Globus pallidus (tissue), 1 donor: ENCODE data around the gene TAX1BP3.

Experiments used
- DNase-seq: peaks from one replicate; pipeline ENCODE4 v3.0.0-alpha.2; 2015; ENCODE audit warnings: low spot score

Gene TAX1BP3

GRCh38 chr17:3657874-3658783 lies 10.2 kb downstream of the TAX1BP3 start:
- DNase-seq: no peak

DNA sequence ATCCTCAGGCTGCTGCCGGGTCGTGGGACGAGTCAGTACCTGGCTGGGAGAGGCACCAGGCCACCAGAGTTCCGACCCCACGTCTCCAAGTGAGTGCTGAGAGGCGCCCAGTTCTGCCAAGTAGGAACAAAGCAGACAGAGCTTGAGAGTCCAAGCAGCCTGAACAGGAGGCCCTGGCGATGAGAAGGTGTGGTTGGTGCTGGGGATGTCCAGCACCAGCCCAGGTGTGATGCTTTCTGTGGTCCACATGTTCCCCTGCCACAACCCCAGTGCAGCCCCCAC lies 10.8 kb downstream of the TAX1BP3 start:
- no peak for DNase-seq

GRCh38 chr17:3656755-3657587 lies 11.4 kb downstream of the TAX1BP3 start:
- DNase-seq: no peak

DNA sequence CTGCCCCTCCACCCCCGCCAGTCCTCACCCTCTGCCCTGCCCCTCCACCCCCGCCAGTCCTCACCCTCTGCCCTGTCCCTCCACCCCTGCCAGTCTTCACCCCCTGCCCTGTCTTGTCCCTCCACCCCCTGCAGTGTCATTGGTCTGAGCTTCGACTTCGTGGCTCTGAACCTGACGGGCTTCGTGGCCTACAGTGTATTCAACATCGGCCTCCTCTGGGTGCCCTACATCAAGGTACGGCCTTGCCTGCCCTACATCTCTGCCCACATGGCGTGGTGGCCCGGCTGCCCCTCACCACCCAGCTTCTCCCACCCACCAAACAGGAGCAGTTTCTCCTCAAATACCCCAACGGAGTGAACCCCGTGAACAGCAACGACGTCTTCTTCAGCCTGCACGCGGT lies 12.0 kb downstream of the TAX1BP3 start:
- no peak for DNase-seq

DNA sequence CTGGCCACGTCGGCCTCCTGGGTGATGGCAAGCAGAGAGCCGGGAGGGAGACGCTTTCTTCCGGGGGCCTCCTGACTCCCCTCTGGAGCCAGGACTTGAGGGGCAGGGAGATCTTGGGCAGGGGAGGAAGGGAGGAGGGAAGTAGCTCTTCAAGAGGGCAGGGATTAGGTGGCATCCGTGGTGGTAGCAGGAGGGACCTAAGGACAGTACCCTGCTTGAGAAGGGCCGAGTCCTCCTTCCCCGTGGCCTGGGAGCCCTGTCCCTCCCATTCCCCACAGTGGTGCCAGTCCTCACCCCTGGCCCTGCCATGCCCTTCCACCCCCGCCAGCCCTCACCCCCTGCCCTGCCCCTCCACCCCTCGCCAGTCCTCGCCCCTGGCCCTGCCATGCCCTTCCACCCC lies 12.6 kb downstream of the TAX1BP3 start:
- DNase-seq: no peak

DNA sequence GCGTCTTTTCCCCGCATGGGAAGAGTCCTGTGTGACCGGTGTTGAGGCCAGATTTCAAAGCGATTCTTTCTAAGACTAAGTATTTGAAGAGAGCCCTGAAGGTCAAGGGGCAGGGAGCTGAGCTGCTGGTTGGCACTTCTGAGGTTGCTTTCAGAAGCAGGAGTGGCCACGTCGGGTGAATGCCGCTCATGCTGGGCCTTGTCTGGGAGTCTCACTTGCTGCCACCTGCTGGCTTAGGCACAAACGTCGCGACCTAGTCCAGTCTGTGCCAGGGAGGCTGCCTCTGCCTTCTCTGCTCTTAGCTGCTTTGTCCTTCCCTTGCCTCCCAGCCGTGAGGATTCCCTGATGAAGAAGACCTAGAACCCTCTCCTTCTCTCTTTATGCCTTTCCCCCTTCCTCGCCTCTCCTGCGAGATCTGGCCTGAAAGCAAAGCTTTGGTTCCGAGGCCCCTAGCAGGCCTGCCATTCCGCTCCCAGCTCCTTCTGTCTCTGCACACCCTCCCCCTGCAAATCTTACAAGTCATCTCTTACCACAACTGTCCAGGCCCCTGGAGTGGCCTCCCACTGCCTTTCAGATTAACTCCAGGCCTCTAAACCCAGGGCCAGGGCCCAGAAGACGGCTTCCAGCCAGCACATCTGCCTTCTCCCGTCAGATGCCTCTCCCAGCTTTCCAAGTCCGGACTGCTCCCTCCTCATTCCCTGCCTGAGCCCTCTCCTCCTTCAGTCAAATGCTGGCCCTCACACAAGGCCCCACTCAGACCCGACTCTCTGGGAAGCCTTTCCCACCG lies 20.4 kb downstream of the TAX1BP3 start:
- peak; percentile 74 for DNase-seq

- DNase-seq: no peak
Observed at GRCh38 chr17:3647251-3647650, 21.1 kb downstream of the TAX1BP3 start.

DNA sequence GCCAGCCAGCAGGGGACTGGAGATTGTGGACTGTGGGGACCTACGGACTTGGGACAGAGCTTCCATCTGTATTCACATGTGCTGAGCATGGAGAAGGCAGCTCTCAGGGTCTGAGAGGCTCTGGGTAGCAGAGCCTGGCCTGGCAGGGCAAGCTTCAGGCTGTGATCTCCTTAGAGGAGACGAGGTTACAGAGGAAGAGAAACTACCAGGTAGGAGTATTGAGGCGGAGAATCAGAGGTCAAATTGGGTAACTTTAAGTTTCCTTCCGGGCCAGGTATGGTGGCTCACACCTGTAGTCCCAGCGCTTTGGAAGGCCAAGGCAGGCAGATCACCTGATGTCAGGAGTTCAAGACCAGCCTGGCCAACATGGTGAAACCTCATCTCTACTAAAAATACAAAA lies 23.1 kb downstream of the TAX1BP3 start:
- no peak for DNase-seq

GRCh38 chr17:3643889-3644349 lies 24.5 kb downstream of the TAX1BP3 start:
- DNase-seq: no peak

DNA sequence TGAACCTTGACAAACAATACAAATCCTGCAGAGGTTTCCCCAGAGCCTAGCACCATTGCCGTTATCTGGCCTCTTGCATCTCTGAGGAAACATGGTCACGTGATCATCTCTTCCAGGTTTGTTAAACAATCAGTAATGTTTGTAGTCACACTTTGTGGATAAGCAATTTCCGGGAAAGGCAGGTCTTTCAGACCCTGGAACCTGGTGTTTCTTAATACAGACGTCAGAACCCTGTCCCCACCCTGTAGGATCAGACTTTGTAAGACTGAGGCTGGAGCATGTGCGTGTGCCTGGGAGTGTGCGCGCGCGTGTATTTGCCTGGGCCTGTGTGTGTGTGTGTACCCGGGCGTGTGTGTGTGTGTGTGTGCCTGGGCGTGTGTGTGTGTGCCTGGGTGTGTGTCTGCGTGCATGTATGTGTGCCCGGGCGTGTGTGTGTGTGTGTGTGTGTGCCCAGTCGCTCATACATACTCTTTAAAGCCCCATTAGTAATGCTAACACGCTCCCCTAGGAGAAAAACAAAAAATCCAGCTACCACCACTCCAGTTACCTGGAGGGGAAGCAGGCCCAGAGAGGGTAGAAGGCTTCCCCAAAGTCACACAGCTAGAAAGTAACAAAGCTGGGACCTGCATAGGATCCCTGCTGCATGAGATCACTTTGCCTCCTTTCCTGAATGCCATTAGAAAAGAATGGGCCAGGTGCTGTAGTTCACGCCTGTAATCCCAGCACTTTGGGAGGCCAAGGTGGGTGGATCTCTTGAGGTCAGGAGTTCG lies 26.5 kb downstream of the TAX1BP3 start:
- DNase-seq: no peak

GRCh38 chr17:3641014-3641413 lies 27.4 kb downstream of the TAX1BP3 start:
- DNase-seq: no peak

- DNase-seq: peak; percentile 41
Observed at GRCh38 chr17:3639981-3640596, 28.3 kb downstream of the TAX1BP3 start.

GRCh38 chr17:3636908-3637373 lies 31.4 kb downstream of the TAX1BP3 start:
- DNase-seq: no peak

DNA sequence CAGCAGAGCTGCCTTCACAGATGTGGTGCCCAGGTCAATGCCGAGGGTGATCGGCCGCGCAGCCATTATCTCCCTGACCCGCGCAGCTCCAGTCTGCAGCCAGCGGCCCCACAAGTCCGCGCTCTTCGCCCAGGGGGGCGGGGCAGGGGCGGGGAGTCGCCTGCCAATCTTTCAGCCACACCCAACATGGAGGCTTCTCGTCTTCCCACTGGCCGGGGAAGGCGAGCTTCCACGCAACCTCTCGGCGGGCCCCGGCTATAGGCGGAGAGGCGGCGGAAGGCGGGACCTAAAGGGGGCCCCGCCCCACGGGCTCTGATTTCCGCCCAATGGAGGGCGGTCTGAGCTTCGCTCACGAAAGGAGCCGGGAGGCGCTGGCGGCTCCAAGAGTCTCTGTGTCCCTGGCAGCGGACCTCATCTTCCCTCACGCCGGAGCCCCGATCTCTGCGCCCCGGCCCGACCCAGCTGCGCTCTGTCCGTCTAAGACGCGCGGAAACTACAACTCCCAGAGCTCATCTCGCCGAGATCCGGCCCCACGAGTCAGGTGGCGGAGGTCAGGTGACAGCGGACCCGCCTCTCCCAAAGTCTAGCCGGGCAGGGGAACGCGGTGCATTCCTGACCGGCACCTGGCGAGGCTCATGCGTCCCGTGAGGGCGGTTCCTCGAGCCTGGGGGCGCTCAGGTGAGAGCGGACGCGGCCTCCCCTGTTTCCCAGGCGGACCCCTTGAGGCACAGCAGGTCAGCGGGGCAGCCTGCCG lies 32.0 kb downstream of the TAX1BP3 start, which contains the start of the genes CTNS and SHPK:
CTNS (plus strand) TSS at position 607 of the 754 bp plus-strand sequence. CDS start 3,447 bp downstream, outside the sequence.
SHPK (minus strand) TSS at position 97 of the 754 bp plus-strand sequence; CDS start at position 66, 31 bp downstream.
- peak; percentile 98 for DNase-seq

GRCh38 chr17:3635474-3636153 lies 32.8 kb downstream of the TAX1BP3 start:
- DNase-seq: no peak

GRCh38 chr17:3632287-3632686 lies 36.1 kb downstream of the TAX1BP3 start:
- no peak for DNase-seq

GRCh38 chr17:3630781-3631180 lies 37.6 kb downstream of the TAX1BP3 start:
- peak; percentile 29 for DNase-seq

DNA sequence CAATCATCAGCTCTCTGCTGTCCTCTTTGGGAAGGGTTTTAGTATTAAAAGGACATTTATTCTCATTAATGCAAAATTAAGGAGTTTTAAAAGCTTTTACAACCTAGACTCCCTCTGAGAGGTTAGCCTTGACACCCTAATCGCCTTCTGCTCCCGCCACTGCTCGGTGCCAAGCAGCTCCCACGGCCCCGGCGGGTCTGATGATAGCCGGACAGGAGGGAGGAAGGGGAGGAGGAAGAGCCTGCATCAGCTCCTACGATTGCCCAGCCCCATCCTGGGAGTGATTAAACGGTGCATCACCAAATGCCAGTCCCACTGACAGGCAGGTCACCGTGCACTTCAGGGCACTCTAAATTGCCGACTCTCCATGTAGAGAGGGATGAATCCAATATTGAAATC lies 40.6 kb downstream of the TAX1BP3 start:
- no peak for DNase-seq
